HG03575 (cell line): ENCODE data around the gene BOLA2.
"Not testable (repeated sequence)": the region's sequence is repeated elsewhere in the genome, so short reads cannot be mapped to it uniquely, and the experiment has no call there.

ENCODE experiments used
- ATAC-seq: cut with Tn5 transposase; IDR thresholded peaks from one replicate; pipeline ENCODE4 v1.9.1; 2021; ENCODE audit not compliant: unreplicated experiment, insufficient number of reproducible peaks, low FRiP score; ENCODE audit errors: extremely low read depth

Gene BOLA2

GRCh38 chr16:29454269-29454668 is at the start of gene BOLA2, which contains the start of gene SLX1B:
Gene BOLA2, minus strand, starts transcription at chr16:29454351. Its CDS starts 98 bp downstream, at chr16:29454253.
Gene SLX1B, plus strand, starts transcription at chr16:29454533.
- ATAC-seq = peak; percentile 59

- ATAC-seq = not testable (repeated sequence)
Observed at GRCh38 chr16:29482276-29482675, 28.1 kb upstream of the BOLA2 start.

GRCh38 chr16:29472065-29472464 is 17.9 kb upstream of the BOLA2 start:
- ATAC-seq = not testable (repeated sequence)

- not testable (repeated sequence) for ATAC-seq
Observed at GRCh38 chr16:29469660-29470059, 15.5 kb upstream of the BOLA2 start.

GRCh38 chr16:29467654-29468366 is 13.7 kb upstream of the BOLA2 start:
- ATAC-seq = not testable (repeated sequence)

- ATAC-seq = not testable (repeated sequence)
Observed at GRCh38 chr16:29466904-29467303, 12.8 kb upstream of the BOLA2 start.

GRCh38 chr16:29465985-29466824 is 12.1 kb upstream of the BOLA2 start:
- not testable (repeated sequence) for ATAC-seq

- not testable (repeated sequence) for ATAC-seq
Observed at GRCh38 chr16:29460647-29461030, 6.5 kb upstream of the BOLA2 start.

- not testable (repeated sequence) for ATAC-seq
Observed at GRCh38 chr16:29459706-29460646, 5.8 kb upstream of the BOLA2 start, which contains the start of gene SULT1A4. Gene SULT1A4, plus strand, starts transcription at chr16:29459913. Its CDS starts 1,473 bp downstream, at chr16:29461386.

- not testable (repeated sequence) for ATAC-seq
Observed at GRCh38 chr16:29457660-29458059, 3.5 kb upstream of the BOLA2 start.

GRCh38 chr16:29454828-29455227 is 677 bp upstream of the BOLA2 start:
- peak; percentile 12 for ATAC-seq

GRCh38 chr16:29453754-29454153 is 397 bp downstream of the BOLA2 start:
- not testable (repeated sequence) for ATAC-seq

- ATAC-seq = not testable (repeated sequence)
Observed at GRCh38 chr16:29425390-29425789, 28.8 kb downstream of the BOLA2 start.

- not testable (repeated sequence) for ATAC-seq
Observed at GRCh38 chr16:29423587-29423986, 30.6 kb downstream of the BOLA2 start.

- not testable (repeated sequence) for ATAC-seq
Observed at GRCh38 chr16:29405249-29405648, 48.9 kb downstream of the BOLA2 start.
